ENCODE measurements around the gene NUTM1. TPM values are rescaled to one million over a fixed set of nuclear protein-coding genes. Genes with fewer than 3 reads are reported as not detected.
A peak's percentile ranks its signal among the peaks of the same experiment; 100 is the strongest.
"Not testable (repeated sequence)": the region's sequence is repeated elsewhere in the genome, so short reads cannot be mapped to it uniquely, and the experiment has no call there.

The NUTM1 gene
- total RNA-seq, 6 donors from 2014 or later: not detected

GRCh38 chr15:34341381-34342212 lies 1.5 kb upstream of the NUTM1 start:
- TF ChIP-seq EP300 (IDR thresholded peaks at IDR 0.05) (no peak), POLR2A (IDR thresholded peaks at IDR 0.05) (no peak), POLR2AphosphoS5 (IDR thresholded peaks at IDR 0.05) (no peak)
- TF ChIP-seq, protein P1, sequence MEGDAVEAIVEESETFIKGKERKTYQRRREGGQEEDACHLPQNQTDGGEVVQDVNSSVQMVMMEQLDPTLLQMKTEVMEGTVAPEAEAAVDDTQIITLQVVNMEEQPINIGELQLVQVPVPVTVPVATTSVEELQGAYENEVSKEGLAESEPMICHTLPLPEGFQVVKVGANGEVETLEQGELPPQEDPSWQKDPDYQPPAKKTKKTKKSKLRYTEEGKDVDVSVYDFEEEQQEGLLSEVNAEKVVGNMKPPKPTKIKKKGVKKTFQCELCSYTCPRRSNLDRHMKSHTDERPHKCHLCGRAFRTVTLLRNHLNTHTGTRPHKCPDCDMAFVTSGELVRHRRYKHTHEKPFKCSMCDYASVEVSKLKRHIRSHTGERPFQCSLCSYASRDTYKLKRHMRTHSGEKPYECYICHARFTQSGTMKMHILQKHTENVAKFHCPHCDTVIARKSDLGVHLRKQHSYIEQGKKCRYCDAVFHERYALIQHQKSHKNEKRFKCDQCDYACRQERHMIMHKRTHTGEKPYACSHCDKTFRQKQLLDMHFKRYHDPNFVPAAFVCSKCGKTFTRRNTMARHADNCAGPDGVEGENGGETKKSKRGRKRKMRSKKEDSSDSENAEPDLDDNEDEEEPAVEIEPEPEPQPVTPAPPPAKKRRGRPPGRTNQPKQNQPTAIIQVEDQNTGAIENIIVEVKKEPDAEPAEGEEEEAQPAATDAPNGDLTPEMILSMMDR (IDR thresholded peaks at IDR 0.05): no peak
- Histone ChIP-seq H3K36me3 (peaks cover 0 to 21% (median 1%) of the 10 kb centered on the region in 4 donors), H3K27me3 (no peaks in the 10 kb centered on the region), H3K9me3 (no peaks in the 10 kb centered on the region), H3K27ac (peak overlapping the region; percentile 15 to 95 (median 90)), H3K4me1 (peaks cover 17 to 28% (median 23%) of the 10 kb centered on the region in 4 donors), H3K4me3 (peak overlapping the region; percentile 59 to 85 (median 74))
- WGBS, 2 donors: 91% methylated on average over 15 of the region's 15 CpGs
- ATAC-seq (ENCODE audit: low FRiP score in 2 of 2): no peak
- no peak for DNase-seq

GRCh38 chr15:34342213-34342736 lies 840 bp upstream of the NUTM1 start:
- Histone ChIP-seq H3K4me3 (peak overlapping the region; percentile 59 to 85 (median 74)), H3K27ac (peak overlapping the region; percentile 90 to 97 (median 93)), H3K36me3 (peaks cover 0 to 21% (median 1%) of the 10 kb centered on the region in 4 donors), H3K4me1 (peaks cover 11 to 22% (median 18%) of the 10 kb centered on the region in 4 donors)
- 38 to 41% methylated on average over 26 of the region's 26 CpGs for WGBS, 2 donors
- ATAC-seq (ENCODE audit: low FRiP score in 2 of 2); H3K27me3 ChIP-seq; DNase-seq; H3K9me3 ChIP-seq: not testable (repeated sequence)

DNA sequence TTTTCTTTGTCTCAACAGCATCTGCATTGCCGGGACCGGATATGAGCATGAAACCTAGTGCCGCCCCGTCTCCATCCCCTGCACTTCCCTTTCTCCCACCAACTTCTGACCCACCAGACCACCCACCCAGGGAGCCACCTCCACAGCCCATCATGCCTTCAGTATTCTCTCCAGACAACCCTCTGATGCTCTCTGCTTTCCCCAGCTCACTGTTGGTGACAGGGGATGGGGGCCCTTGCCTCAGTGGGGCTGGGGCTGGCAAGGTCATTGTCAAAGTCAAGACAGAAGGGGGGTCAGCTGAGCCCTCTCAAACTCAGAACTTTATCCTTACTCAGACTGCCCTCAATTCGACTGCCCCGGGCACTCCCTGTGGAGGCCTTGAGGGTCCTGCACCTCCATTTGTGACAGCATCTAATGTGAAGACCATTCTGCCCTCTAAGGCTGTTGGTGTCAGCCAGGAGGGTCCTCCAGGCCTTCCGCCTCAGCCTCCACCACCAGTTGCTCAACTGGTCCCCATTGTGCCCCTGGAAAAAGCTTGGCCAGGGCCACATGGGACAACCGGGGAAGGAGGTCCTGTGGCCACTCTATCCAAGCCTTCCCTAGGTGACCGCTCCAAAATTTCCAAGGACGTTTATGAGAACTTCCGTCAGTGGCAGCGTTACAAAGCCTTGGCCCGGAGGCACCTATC lies 5.0 kb downstream of the NUTM1 start:
- Histone ChIP-seq H3K27me3 (no peaks in the 10 kb centered on the region), H3K9me3 (no peaks in the 10 kb centered on the region), H3K4me3 (no peak overlapping the region), H3K36me3 (no peaks in the 10 kb centered on the region), H3K4me1 (peaks cover 0 to 4% (median 1%) of the 10 kb centered on the region in 4 donors), H3K27ac (no peak overlapping the region)
- ATAC-seq (ENCODE audit: low FRiP score in 2 of 2) (no peak), DNase-seq (no peak)
- 82 to 86% methylated on average over 13 of the region's 13 CpGs for WGBS, 2 donors
- no peak for TF ChIP-seq EP300 (IDR thresholded peaks at IDR 0.05)
- TF ChIP-seq, protein P1 (IDR thresholded peaks at IDR 0.05): no peak
- no peak for TF ChIP-seq POLR2AphosphoS5 (IDR thresholded peaks at IDR 0.05)
- no peak for TF ChIP-seq POLR2A (IDR thresholded peaks at IDR 0.05)

- 60 to 73% methylated on average over 1 of the region's 1 CpG for WGBS, 2 donors
- Histone ChIP-seq H3K27me3 (no peaks in the 10 kb centered on the region), H3K36me3 (no peaks in the 10 kb centered on the region), H3K4me1 (no peaks in the 10 kb centered on the region), H3K9me3 (no peaks in the 10 kb centered on the region), H3K4me3 (no peak overlapping the region), H3K27ac (no peak overlapping the region)
- ATAC-seq (ENCODE audit: low FRiP score in 2 of 2) (no peak), DNase-seq (no peak)
- TF ChIP-seq EP300 (IDR thresholded peaks at IDR 0.05): no peak
- TF ChIP-seq POLR2A (IDR thresholded peaks at IDR 0.05): no peak
- TF ChIP-seq, protein P1 (IDR thresholded peaks at IDR 0.05): no peak
- TF ChIP-seq POLR2AphosphoS5 (IDR thresholded peaks at IDR 0.05): no peak
These were observed 5.7 kb downstream of the NUTM1 start for GRCh38 chr15:34348735-34349300.

- H3K36me3 ChIP-seq: no peaks in the 10 kb centered on the region
These were observed 6.7 kb downstream of the NUTM1 start for GRCh38 chr15:34349769-34350168.

GRCh38 chr15:34352996-34353395 lies 9.9 kb downstream of the NUTM1 start:
- H3K9me3 ChIP-seq; H3K27me3 ChIP-seq; H3K4me1 ChIP-seq; DNase-seq; H3K4me3 ChIP-seq; ATAC-seq (ENCODE audit: low FRiP score in 2 of 2); H3K27ac ChIP-seq: not testable (repeated sequence)
- WGBS, 2 donors: 98% methylated on average over 11 to 12 of the region's 12 CpGs
- peaks cover 0 to 23% (median 16%) of the 10 kb centered on the region in 4 donors for H3K36me3 ChIP-seq

More at GRCh38 chr15:34349769-34350168, 6.7 kb downstream of the NUTM1 start:
- TF ChIP-seq POLR2AphosphoS5 (IDR thresholded peaks at IDR 0.05): no peak
- TF ChIP-seq EP300 (IDR thresholded peaks at IDR 0.05): no peak
- TF ChIP-seq, protein P1 (IDR thresholded peaks at IDR 0.05): no peak
- TF ChIP-seq POLR2A (IDR thresholded peaks at IDR 0.05): no peak
- H3K4me1 ChIP-seq: no peaks in the 10 kb centered on the region
- H3K4me3 ChIP-seq: no peak overlapping the region
- DNase-seq: no peak
- 71 to 87% methylated on average over 4 of the region's 4 CpGs for WGBS, 2 donors
- no peak overlapping the region for H3K27ac ChIP-seq
- H3K9me3 ChIP-seq: no peaks in the 10 kb centered on the region
- ATAC-seq (ENCODE audit: low FRiP score in 2 of 2): no peak
- no peaks in the 10 kb centered on the region for H3K27me3 ChIP-seq

Measured in upper lobe of left lung (tissue), 6 donors.